ENCODE measurements around the gene SULT6B1.

The SULT6B1 gene

DNA sequence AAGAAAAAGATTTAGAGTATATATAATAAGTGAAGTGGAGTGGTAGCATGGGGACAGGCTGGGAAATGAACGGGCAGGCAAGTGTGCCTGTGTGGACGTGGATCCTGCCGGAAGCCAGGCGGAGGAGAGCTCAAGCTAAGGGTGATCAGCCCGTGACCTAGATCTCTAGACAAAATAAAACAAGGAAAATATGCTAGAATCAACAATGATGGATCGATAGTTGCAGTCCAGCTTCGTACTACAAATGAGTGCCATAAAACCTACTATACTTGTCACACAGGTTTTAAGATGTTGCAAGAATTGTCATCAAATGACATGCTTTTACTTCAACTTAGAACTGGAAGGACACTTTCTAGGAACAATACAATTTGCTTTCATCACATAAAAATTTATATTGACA is 40.1 kb downstream of the SULT6B1 start:
- DNase-seq (ENCODE audit: low read depth) = no peak

DNA sequence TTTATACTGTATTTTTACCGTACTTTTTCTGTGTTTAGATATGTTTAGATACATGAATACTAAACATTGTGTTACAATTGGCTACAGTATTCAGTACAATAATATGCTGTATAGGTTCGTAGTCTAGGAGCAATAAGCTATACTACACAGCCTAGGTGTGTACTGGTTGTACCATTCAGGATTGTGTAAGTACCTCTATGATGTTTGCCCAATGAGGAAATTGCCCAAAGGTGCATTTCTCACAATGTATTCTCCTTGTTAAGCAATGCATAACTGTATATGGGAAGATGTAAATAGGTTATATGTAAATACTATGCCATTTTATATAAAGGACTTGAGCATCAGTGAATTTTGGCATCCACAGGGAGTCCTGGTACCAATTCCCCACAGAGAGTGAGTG is 42.4 kb downstream of the SULT6B1 start:
- DNase-seq (ENCODE audit: low read depth) = no peak

DNA sequence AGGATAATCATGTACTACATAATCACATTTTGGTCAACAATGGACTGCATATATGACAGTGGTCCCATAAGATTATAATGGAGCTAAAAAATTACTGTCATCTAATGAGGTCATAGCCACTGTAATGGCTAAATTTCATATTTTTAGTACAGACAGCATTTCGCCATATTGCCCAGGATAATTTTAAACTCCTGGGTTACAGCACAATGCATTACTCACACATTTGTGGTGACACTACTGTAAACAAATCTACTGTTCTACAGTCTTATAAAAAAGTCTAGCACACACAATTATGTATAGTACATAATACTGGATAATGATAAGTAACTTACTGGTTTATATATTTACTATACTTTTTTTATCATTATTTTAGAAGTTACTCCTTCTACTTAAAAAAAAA is 44.5 kb downstream of the SULT6B1 start:
- DNase-seq (ENCODE audit: low read depth) = no peak

DNA sequence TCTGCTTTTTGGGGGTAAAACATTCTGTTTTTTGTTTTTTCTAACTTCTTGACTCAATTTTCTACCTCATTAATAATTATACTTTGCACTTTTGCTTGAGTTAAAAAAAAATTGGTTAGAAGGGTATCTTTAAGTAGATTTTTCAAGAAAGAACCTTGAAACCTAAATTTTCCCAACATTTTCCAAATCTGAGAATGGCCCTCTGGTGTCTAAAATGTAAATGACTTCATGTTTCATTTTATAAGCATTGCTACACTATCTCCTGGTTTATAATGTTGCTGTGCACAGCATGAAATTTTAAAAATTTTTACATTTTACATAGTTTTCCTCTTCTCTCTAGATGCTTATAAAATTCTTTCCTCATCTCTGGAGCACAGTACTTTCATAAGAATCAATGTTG is 45.9 kb downstream of the SULT6B1 start:
- DNase-seq (ENCODE audit: low read depth) = no peak

DNA sequence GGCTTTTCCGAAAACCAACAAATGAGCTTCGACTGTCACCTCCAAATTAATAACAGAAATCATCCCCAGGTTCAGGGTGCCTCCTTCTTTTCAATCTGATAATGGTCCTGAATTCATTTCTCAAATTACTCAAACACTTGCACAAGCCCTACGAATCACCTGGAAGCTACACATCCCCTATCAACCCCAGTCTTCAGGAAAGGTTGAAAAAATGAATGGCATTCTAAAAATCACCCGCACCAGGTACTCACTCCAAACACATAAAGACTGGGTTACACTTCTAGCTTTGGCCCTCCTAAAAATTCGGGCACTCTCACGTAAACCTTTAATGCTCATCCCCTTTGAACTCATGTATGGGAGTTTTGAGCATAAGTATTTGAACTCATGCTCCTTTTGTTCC is 55.6 kb downstream of the SULT6B1 start:
- DNase-seq (ENCODE audit: low read depth) = no peak

DNA sequence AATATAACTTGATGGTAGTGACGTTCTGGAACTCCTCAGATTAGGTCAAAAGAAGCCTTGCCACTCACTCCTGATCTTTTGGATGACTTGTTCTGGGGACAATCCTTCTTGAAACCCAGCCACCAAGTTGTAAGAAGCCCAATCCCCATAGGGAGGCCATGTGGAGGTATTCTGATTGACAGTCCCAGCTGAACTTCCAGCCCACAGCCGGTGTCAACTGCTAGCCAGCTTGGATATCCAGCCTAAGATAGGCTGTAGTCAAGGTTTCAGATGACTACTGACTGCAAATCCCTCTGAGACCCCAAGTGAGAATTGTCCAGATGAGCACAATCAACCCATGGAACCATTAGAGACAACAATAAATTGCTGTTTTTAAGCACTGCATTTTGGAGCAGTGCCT is 63.1 kb downstream of the SULT6B1 start:
- no peak for DNase-seq (ENCODE audit: low read depth)

DNA sequence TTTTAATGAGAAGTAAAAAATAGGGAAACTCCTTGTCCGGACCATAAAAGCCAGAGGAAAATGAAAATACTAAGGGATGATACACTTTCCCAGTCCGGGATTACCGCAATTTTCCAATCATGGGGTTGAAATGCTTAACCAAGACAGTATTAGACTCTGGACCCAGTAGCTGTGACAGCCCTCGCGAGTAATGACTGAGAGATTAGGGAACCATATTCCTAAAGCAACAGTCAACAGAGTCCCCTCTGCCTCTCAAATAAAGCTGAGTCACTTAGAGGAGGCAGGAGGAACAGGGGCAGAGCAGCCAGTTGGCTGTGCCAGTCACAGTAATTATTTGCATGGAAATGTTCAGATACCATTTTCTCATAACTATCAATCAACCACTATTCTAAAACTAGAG is 69.3 kb downstream of the SULT6B1 start:
- no peak for DNase-seq (ENCODE audit: low read depth)
